HG02759 (cell line): ENCODE data around the gene VIPR1.
"Not testable (repeated sequence)": the region's sequence is repeated elsewhere in the genome, so short reads cannot be mapped to it uniquely, and the experiment has no call there.

Source experiments
- ATAC-seq: cut with Tn5 transposase; IDR thresholded peaks from one replicate; pipeline ENCODE4 v1.9.1; 2021; ENCODE audit warnings: mild to moderate bottlenecking, moderate library complexity; ENCODE audit not compliant: unreplicated experiment

The VIPR1 gene

DNA sequence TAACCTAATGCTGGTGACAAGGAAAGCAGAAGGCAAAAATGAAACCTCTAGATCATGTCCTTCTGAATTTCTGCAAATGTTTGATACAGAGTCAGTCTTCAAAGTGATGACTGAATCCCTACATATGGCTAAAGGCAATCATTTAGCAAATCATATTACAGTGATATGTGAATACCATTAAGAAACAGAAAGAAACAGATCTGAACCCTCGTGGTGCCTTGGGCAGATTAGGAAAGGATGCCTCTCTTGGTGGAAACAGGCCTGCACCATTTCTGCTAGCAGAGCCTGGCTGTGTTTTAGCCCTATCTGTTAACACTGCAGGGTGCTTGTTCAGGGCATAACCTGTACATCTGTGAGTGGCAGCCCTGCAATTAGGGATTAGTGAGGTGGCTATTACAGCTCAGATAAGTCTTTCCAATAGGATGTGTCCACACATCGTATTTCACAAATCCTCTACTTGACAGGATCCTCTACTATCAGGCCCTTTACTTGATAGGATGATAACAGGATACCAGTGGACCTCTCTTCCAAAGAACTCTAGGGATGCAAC is 67.2 kb downstream of the VIPR1 start:
- no peak for ATAC-seq

DNA sequence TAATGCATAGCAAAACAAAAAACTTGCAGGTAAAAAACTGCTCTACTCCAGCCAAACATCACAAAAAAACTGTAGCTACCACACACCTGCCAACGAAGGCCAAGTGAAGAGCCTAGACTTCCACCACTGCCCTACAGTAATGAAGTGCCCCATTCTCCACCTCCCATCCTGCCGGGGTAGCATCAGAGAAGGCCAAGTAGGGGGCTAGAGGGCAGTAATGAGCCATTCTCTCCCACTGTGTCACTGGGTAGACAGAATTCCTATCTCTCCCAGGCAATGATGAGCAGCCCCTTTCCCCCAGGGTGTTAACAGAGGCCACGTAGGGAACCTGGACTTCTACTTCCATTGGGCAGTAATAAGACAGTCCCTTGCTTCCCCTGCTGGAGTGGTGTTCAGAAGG is 69.8 kb downstream of the VIPR1 start:
- ATAC-seq: no peak

- ATAC-seq: no peak
Measured at GRCh38 chr3:42575137-42575741, 72.8 kb downstream of the VIPR1 start.

GRCh38 chr3:42578054-42578453 is 75.6 kb downstream of the VIPR1 start:
- no peak for ATAC-seq

GRCh38 chr3:42579346-42579745 is 76.9 kb downstream of the VIPR1 start:
- not testable (repeated sequence) for ATAC-seq

- no peak for ATAC-seq
Measured at GRCh38 chr3:42581400-42581708, 78.9 kb downstream of the VIPR1 start.

GRCh38 chr3:42581709-42582473 is 79.4 kb downstream of the VIPR1 start, which contains the start of gene SEC22C:
SEC22C (minus strand) TSS chr3:42581967; CDS start chr3:42569046, 12,921 bp downstream.
- peak; percentile 92 for ATAC-seq

GRCh38 chr3:42582474-42583070 is 80.1 kb downstream of the VIPR1 start:
- ATAC-seq: no peak
